Activated naive CD8-positive, alpha-beta T cell (primary cell): ENCODE data around the gene ZGPAT.

Experiments
- H3K27ac Mint-ChIP-seq: one replicate; pipeline ENCODE4 v1.8.0; 2021; ENCODE audit warnings: mixed read lengths
- H3K27me3 Mint-ChIP-seq: one replicate; pipeline ENCODE4 v1.8.0; 2021; ENCODE audit warnings: mixed read lengths
- H3K36me3 Mint-ChIP-seq: one replicate; pipeline ENCODE4 v1.8.0; 2021; ENCODE audit warnings: mixed read lengths
- H3K4me1 Mint-ChIP-seq: one replicate; pipeline ENCODE4 v1.8.0; 2021; ENCODE audit warnings: low read depth, mixed read lengths
- H3K4me3 Mint-ChIP-seq: one replicate; pipeline ENCODE4 v1.8.0; 2021; ENCODE audit warnings: mild to moderate bottlenecking, mixed read lengths
- H3K9me3 Mint-ChIP-seq: one replicate; pipeline ENCODE4 v1.8.0; 2021; ENCODE audit warnings: low read depth, mixed read lengths

ZGPAT gene

GRCh38 chr20:63686492-63687321 is 21.1 kb upstream of the ZGPAT start:
- Mint-ChIP-seq H3K27ac (peak overlapping the region; percentile 41), H3K36me3 (no peaks in the 10 kb centered on the region), H3K27me3 (no peaks in the 10 kb centered on the region), H3K4me3 (no peak overlapping the region), H3K4me1 (peaks cover 4% of the 10 kb centered on the region), H3K9me3 (no peaks in the 10 kb centered on the region)

DNA sequence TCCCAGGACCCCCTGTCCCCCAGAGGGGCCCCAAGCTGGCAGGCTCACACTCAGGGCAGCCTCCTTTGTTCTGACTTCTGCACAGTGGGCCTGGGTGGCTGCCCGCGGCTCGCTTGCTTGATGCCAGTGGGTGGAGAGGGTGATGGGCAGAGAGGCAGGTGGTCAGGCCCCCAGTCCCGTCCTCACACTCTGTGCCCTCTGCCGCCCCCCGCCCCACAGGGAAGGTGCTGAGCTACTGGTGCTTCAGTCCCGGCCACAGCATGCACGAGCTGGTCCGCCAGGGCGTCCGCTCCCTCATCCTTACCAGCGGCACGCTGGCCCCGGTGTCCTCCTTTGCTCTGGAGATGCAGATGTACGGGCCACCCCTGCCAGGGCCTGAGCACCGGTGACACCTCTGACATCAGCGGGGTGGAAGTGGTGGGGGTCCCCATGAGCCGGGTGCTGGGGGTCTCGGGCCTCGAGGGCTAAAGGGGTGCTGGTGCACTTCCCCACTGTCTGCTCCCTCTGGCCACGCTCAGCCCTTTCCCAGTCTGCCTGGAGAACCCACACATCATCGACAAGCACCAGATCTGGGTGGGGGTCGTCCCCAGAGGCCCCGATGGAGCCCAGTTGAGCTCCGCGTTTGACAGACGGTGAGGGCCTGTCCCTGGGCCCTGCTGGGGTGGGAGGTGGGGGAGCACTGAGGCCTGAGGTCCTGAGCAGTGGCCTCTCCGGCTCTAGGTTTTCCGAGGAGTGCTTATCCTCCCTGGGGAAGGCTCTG is 20.2 kb upstream of the ZGPAT start:
- Mint-ChIP-seq H3K27ac (no peak overlapping the region), H3K4me3 (no peak overlapping the region), H3K9me3 (no peaks in the 10 kb centered on the region), H3K36me3 (no peaks in the 10 kb centered on the region), H3K4me1 (peaks cover 4% of the 10 kb centered on the region), H3K27me3 (no peaks in the 10 kb centered on the region)

- no peak overlapping the region for H3K27ac Mint-ChIP-seq
- no peak overlapping the region for H3K4me3 Mint-ChIP-seq
- H3K9me3 Mint-ChIP-seq = no peaks in the 10 kb centered on the region
- H3K4me1 Mint-ChIP-seq = peaks cover 4% of the 10 kb centered on the region
- no peaks in the 10 kb centered on the region for H3K36me3 Mint-ChIP-seq
- no peaks in the 10 kb centered on the region for H3K27me3 Mint-ChIP-seq
Observed at GRCh38 chr20:63688228-63689045, 19.4 kb upstream of the ZGPAT start.

DNA sequence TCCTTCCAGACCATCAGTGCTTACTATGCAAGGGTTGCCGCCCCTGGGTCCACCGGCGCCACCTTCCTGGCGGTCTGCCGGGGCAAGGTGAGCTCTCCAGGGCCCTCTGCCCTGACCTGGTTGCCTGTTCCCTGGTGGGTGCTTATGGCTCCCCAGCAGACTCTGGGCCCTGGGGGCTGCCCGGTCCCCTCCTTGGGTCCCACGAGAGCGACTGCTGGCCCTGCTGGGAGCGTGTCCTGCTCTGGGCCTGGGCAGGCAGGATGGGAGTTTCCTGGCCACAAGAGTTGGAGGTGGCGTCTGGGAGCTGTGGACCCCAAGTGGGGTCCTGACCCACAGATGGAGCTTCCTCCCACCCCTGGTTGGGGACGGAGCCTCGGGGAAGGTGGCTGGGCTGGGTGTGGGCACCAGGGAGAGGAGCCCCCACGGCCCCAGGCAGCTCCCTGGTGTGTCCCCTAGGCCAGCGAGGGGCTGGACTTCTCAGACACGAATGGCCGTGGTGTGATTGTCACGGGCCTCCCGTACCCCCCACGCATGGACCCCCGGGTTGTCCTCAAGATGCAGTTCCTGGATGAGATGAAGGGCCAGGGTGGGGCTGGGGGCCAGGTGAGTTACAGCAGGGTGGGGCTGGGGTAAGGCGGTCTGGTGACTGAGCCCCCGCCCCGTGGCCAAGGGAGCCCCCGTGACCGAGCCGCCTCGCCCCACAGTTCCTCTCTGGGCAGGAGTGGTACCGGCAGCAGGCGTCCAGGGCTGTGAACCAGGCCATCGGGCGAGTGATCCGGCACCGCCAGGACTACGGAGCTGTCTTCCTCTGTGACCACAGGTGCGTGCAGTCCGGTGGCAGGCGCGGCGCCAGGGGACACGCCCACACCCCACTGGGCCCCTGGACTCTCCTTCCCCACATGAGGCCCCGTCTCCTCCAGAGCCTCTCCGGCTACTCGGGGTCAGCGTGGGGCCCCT is 18.5 kb upstream of the ZGPAT start:
- Mint-ChIP-seq H3K27ac (no peak overlapping the region), H3K4me3 (no peak overlapping the region), H3K9me3 (no peaks in the 10 kb centered on the region), H3K36me3 (no peaks in the 10 kb centered on the region), H3K27me3 (no peaks in the 10 kb centered on the region), H3K4me1 (peaks cover 7% of the 10 kb centered on the region)

DNA sequence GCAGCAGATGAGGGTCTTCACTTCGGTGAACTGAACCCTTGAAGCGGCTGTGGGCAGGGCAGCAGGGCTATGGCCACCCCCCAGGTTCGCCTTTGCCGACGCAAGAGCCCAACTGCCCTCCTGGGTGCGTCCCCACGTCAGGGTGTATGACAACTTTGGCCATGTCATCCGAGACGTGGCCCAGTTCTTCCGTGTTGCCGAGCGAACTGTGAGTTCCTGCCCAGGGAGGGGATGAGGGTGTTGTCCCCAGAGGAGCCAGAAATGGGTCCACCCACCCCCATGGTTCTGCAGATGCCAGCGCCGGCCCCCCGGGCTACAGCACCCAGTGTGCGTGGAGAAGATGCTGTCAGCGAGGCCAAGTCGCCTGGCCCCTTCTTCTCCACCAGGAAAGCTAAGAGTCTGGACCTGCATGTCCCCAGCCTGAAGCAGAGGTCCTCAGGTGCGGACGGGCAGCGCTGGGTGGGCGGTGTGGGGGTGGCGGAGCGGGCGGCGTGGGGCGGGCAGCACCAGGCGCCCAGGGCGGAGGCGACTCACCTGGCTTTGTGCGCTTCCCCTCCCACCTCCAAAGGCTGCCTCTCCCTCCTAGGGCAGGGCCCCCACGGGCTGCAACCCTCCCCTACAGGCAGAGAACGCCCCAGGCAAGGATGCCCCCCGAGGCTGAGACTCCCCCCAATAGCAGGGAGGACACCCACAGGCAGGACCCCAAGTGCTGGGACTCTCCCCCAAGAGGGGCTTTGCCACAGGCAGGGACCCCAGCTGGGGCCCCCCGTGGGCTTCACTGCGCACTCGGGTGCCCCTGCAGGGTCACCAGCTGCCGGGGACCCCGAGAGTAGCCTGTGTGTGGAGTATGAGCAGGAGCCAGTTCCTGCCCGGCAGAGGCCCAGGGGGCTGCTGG is 17.6 kb upstream of the ZGPAT start:
- no peak overlapping the region for H3K27ac Mint-ChIP-seq
- H3K4me1 Mint-ChIP-seq = peaks cover 7% of the 10 kb centered on the region
- no peaks in the 10 kb centered on the region for H3K9me3 Mint-ChIP-seq
- no peaks in the 10 kb centered on the region for H3K36me3 Mint-ChIP-seq
- no peaks in the 10 kb centered on the region for H3K27me3 Mint-ChIP-seq
- H3K4me3 Mint-ChIP-seq = no peak overlapping the region

DNA sequence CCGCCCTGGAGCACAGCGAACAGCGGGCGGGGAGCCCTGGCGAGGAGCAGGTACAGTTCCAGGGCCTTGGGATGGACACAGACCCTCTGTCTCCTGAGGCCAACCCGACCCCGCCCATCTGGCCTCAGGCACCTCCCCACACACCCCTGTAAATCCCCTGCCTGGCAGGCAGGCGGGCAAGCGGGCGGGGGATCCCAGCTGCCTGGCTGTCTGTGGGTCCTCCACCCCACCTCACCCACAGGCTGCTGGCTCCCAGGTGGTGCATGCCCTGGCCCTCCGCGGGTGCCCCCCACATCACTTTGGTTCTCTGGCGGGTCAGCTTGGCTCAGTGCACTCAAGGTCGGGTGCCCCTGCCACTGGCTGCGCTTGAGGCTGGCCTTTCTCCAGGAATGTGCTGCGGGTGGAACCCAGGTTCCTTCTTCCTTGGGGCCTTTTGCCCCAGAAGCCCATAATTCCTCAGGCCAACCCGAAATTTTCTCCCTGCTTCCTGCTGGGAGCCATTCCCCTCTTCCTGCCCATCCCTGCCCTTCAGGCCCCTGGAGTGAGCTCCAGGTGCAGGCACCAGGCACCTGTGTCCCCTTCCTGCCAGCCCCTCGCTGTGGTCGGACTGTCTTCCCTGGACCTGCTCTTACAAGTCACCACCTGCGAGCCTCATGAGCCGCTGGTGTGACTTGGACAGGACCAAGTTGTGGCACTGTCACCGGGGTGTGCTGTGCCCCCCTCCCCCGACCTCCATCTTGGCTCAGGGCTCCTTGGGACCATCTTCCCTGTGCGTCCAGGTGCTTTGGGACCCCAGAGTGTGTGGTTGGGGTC is 16.7 kb upstream of the ZGPAT start:
- Mint-ChIP-seq H3K27me3 (no peaks in the 10 kb centered on the region), H3K36me3 (no peaks in the 10 kb centered on the region), H3K27ac (no peak overlapping the region), H3K4me3 (no peak overlapping the region), H3K4me1 (peaks cover 11% of the 10 kb centered on the region), H3K9me3 (no peaks in the 10 kb centered on the region)

DNA sequence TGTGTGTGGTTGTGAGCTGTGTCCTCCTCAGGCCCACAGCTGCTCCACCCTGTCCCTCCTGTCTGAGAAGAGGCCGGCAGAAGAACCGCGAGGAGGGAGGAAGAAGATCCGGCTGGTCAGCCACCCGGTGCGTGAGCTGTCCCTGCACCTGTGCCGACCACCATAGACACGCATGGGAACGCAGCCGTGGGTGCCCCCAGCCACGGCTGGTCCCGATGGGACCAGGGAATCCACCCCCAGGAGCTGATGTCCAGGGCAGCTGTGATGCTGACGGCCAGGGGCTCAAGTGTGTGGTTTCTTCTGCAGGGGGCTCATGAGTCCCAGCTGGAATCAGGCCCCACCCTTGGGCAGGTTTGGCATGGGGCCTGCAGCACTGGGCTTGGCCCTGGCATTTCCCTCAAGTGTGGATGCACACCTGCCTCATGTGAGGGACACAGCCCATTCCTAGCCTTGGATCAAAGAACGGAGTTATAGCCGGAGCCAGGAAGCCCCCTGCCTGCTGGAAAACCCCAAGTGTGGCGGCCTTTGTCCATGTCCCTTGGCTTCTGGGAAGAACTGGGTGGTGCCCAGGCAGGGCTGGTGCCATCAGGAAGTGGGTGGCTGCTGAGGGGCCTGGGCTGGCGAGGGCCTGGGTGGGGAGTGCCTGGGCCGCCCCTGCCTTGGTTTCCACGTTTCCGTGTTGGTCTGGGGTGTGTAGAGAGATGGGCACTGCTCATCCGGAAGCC is 16.0 kb upstream of the ZGPAT start:
- no peak overlapping the region for H3K4me3 Mint-ChIP-seq
- peaks cover 11% of the 10 kb centered on the region for H3K4me1 Mint-ChIP-seq

DNA sequence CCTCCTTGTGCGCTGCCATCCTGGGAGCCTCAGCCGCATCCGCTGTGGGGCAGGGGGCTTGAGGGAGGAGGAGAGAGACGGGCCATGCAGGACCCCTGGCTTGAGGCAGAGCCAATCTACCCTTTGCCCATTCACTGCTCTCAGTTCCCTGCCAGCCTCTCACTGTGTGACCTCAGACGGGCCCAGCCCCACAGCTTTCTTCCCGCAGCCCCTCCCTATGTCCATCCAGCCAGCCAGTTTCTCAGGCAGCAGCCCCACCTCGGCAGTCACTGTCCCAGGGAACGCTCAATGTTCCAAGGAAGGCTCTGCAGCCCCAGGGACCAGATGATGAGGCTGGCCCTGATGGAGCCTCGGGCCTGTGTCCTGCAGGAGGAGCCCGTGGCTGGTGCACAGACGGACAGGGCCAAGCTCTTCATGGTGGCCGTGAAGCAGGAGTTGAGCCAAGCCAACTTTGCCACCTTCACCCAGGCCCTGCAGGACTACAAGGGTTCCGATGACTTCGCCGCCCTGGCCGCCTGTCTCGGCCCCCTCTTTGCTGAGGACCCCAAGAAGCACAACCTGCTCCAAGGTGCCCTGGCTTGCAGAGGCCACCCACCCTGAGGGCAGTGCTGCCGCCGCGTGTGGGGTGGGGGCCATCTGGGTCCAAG is 15.3 kb upstream of the ZGPAT start:
- H3K36me3 Mint-ChIP-seq = no peaks in the 10 kb centered on the region
- H3K27ac Mint-ChIP-seq = no peak overlapping the region
- no peaks in the 10 kb centered on the region for H3K9me3 Mint-ChIP-seq
- H3K27me3 Mint-ChIP-seq = no peaks in the 10 kb centered on the region
- H3K4me3 Mint-ChIP-seq = no peak overlapping the region
- H3K4me1 Mint-ChIP-seq = peaks cover 15% of the 10 kb centered on the region

More for the DNA sequence above, 16.0 kb upstream of the ZGPAT start:
- Mint-ChIP-seq H3K36me3 (no peaks in the 10 kb centered on the region), H3K27me3 (no peaks in the 10 kb centered on the region), H3K9me3 (no peaks in the 10 kb centered on the region), H3K27ac (no peak overlapping the region)

DNA sequence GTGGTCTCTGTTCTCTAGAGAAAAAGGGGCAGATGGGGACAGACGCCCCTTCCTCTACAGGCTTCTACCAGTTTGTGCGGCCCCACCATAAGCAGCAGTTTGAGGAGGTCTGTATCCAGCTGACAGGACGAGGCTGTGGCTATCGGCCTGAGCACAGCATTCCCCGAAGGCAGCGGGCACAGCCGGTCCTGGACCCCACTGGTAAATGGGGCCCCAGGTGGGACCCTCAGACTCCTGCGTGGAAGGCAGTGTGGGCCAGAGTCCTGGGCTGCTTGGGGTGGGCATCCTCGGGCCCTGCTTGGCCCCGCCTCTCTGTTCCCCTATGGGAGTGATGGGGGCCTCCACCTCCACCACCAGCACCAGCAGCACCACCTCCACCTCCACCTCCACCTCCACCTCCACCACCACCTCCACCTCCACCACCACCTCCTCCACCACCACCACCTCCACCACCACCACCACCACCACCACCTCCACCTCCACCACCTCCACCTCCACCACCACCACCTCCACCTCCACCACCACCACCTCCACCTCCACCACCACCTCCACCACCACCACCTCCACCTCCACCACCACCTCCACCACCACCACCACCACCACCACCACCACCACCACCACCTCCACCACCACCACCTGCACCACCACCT is 14.6 kb upstream of the ZGPAT start:
- Mint-ChIP-seq H3K27me3 (no peaks in the 10 kb centered on the region), H3K9me3 (no peaks in the 10 kb centered on the region), H3K4me1 (peaks cover 15% of the 10 kb centered on the region), H3K4me3 (no peak overlapping the region), H3K27ac (no peak overlapping the region), H3K36me3 (no peaks in the 10 kb centered on the region)

GRCh38 chr20:63693733-63694583 is 13.9 kb upstream of the ZGPAT start:
- H3K4me3 Mint-ChIP-seq = no peak overlapping the region
- H3K4me1 Mint-ChIP-seq = peaks cover 15% of the 10 kb centered on the region
- H3K27me3 Mint-ChIP-seq = no peaks in the 10 kb centered on the region
- H3K36me3 Mint-ChIP-seq = no peaks in the 10 kb centered on the region
- H3K9me3 Mint-ChIP-seq = no peaks in the 10 kb centered on the region
- H3K27ac Mint-ChIP-seq = peak overlapping the region; percentile 46
